Neuron (in vitro differentiated cells): ENCODE results near the gene RNU6-1.

Experiments
- H2AFZ ChIP-seq: one replicate; pipeline ENCODE4 v1.6.1; 2013; ENCODE audit warnings: low read depth, mild to moderate bottlenecking, inconsistent platforms, low read length, moderate library complexity
- H3K27me3 ChIP-seq: one replicate; pipeline ENCODE4 v1.6.1; 2013; ENCODE audit warnings: low read length; ENCODE audit not compliant: insufficient read depth
- H3K36me3 ChIP-seq: one replicate; pipeline ENCODE4 v1.6.1; 2013; ENCODE audit warnings: low read length; ENCODE audit not compliant: insufficient read depth
- H3K4me1 ChIP-seq: one replicate; pipeline ENCODE4 v1.6.1; 2013; ENCODE audit warnings: low read length; ENCODE audit not compliant: insufficient read depth
- H3K4me3 ChIP-seq: 2 replicates; pipeline ENCODE4 v1.5.1; 2013; ENCODE audit warnings: mild to moderate bottlenecking, low read length, moderate library complexity
- H3K9me3 ChIP-seq: one replicate; pipeline ENCODE4 v1.6.1; 2013; ENCODE audit warnings: low read length

The RNU6-1 gene

GRCh38 chr15:67805008-67805665, 34.7 kb downstream of the RNU6-1 start:
- Histone ChIP-seq H2AFZ (no peak overlapping the region), H3K27me3 (no peaks in the 10 kb centered on the region), H3K4me1 (peaks cover 13% of the 10 kb centered on the region), H3K36me3 (no peaks in the 10 kb centered on the region), H3K4me3 (no peak overlapping the region), H3K9me3 (no peaks in the 10 kb centered on the region)

- Histone ChIP-seq H3K9me3 (no peaks in the 10 kb centered on the region), H3K27me3 (no peaks in the 10 kb centered on the region), H3K4me3 (no peak overlapping the region), H3K4me1 (peaks cover 13% of the 10 kb centered on the region), H2AFZ (no peak overlapping the region), H3K36me3 (no peaks in the 10 kb centered on the region)
These were observed 35.6 kb downstream of the RNU6-1 start for GRCh38 chr15:67803996-67804843.

GRCh38 chr15:67803299-67803698, 36.5 kb downstream of the RNU6-1 start:
- Histone ChIP-seq H2AFZ (no peak overlapping the region), H3K4me1 (peaks cover 13% of the 10 kb centered on the region), H3K9me3 (no peaks in the 10 kb centered on the region), H3K4me3 (no peak overlapping the region), H3K27me3 (no peaks in the 10 kb centered on the region), H3K36me3 (no peaks in the 10 kb centered on the region)

- Histone ChIP-seq H3K36me3 (no peaks in the 10 kb centered on the region), H3K27me3 (no peaks in the 10 kb centered on the region), H2AFZ (no peak overlapping the region), H3K4me1 (peaks cover 13% of the 10 kb centered on the region), H3K9me3 (no peaks in the 10 kb centered on the region), H3K4me3 (no peak overlapping the region)
These were observed 37.6 kb downstream of the RNU6-1 start for GRCh38 chr15:67801926-67802914.

GRCh38 chr15:67801142-67801541, 38.7 kb downstream of the RNU6-1 start:
- no peaks in the 10 kb centered on the region for H3K27me3 ChIP-seq
- H3K4me1 ChIP-seq, result peaks cover 13% of the 10 kb centered on the region

GRCh38 chr15:67799801-67800205, 40.0 kb downstream of the RNU6-1 start:
- Histone ChIP-seq H3K36me3 (no peaks in the 10 kb centered on the region), H3K9me3 (peaks cover 1% of the 10 kb centered on the region), H3K27me3 (no peaks in the 10 kb centered on the region), H3K4me1 (peaks cover 9% of the 10 kb centered on the region), H3K4me3 (no peak overlapping the region), H2AFZ (no peak overlapping the region)

More at GRCh38 chr15:67801142-67801541, 38.7 kb downstream of the RNU6-1 start:
- H3K36me3 ChIP-seq, result no peaks in the 10 kb centered on the region
- H3K4me3 ChIP-seq, result no peak overlapping the region
- no peaks in the 10 kb centered on the region for H3K9me3 ChIP-seq
- no peak overlapping the region for H2AFZ ChIP-seq

- Histone ChIP-seq H3K27me3 (no peaks in the 10 kb centered on the region), H3K4me1 (peaks cover 2% of the 10 kb centered on the region)
These were observed 43.4 kb downstream of the RNU6-1 start for GRCh38 chr15:67796196-67797127.

GRCh38 chr15:67794832-67795574, 44.8 kb downstream of the RNU6-1 start:
- H3K4me1 ChIP-seq, result peaks cover 2% of the 10 kb centered on the region
- H3K36me3 ChIP-seq, result no peaks in the 10 kb centered on the region
- peaks cover 3% of the 10 kb centered on the region for H3K9me3 ChIP-seq
- H3K4me3 ChIP-seq, result no peak overlapping the region
- no peaks in the 10 kb centered on the region for H3K27me3 ChIP-seq
- no peak overlapping the region for H2AFZ ChIP-seq

More at GRCh38 chr15:67796196-67797127, 43.4 kb downstream of the RNU6-1 start:
- Histone ChIP-seq H2AFZ (no peak overlapping the region), H3K4me3 (no peak overlapping the region), H3K36me3 (no peaks in the 10 kb centered on the region), H3K9me3 (peaks cover 3% of the 10 kb centered on the region)

GRCh38 chr15:67792250-67792942, 47.4 kb downstream of the RNU6-1 start:
- Histone ChIP-seq H3K4me3 (no peak overlapping the region), H2AFZ (no peak overlapping the region), H3K36me3 (no peaks in the 10 kb centered on the region), H3K27me3 (no peaks in the 10 kb centered on the region), H3K9me3 (peaks cover 3% of the 10 kb centered on the region), H3K4me1 (peaks cover 2% of the 10 kb centered on the region)

- H3K36me3 ChIP-seq, result no peaks in the 10 kb centered on the region
- peaks cover 3% of the 10 kb centered on the region for H3K9me3 ChIP-seq
- no peak overlapping the region for H2AFZ ChIP-seq
- peaks cover 8% of the 10 kb centered on the region for H3K4me1 ChIP-seq
- H3K27me3 ChIP-seq, result no peaks in the 10 kb centered on the region
- H3K4me3 ChIP-seq, result no peak overlapping the region
These were observed 49.1 kb downstream of the RNU6-1 start for GRCh38 chr15:67790610-67791319.
